CD4-positive, alpha-beta T cell treated with Interleukin-17A for 1 hour (primary cell): Measurements from ENCODE around the gene KCNJ13.
"Not testable (repeated sequence)": the region's sequence is repeated elsewhere in the genome, so short reads cannot be mapped to it uniquely, and the experiment has no call there.

Experiments used
- DNase-seq: peaks from one replicate; pipeline ENCODE4 v3.0.0-alpha.2; 2020

The KCNJ13 gene

GRCh38 chr2:232761301-232761907 is 15.0 kb downstream of the KCNJ13 start:
- DNase-seq, result peak; percentile 66

GRCh38 chr2:232757905-232758304 is 18.5 kb downstream of the KCNJ13 start:
- peak; percentile 10 for DNase-seq

GRCh38 chr2:232750135-232750671 is 26.2 kb downstream of the KCNJ13 start:
- DNase-seq, result no peak

DNA sequence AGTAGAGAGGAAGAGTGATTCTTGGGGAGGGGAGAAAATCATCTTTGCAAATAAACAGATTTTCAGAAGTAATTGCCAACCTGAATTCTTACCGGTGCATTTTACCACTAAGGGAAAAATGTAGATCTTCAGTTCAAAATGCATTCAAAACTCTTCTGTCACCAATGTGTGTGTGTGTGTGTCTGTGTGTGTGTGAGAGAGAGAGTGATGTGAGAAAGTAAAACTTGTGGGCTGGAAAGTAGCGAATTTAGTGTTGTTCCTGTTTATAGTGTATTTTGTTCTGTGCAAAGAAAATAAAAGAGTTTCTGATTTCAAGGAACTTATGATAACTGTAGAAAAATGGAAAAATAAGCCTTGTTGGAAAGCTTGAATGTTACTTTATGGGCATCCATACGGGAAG is 27.0 kb downstream of the KCNJ13 start:
- no peak for DNase-seq

- no peak for DNase-seq
Observed at GRCh38 chr2:232748038-232748437, 28.3 kb downstream of the KCNJ13 start.

DNA sequence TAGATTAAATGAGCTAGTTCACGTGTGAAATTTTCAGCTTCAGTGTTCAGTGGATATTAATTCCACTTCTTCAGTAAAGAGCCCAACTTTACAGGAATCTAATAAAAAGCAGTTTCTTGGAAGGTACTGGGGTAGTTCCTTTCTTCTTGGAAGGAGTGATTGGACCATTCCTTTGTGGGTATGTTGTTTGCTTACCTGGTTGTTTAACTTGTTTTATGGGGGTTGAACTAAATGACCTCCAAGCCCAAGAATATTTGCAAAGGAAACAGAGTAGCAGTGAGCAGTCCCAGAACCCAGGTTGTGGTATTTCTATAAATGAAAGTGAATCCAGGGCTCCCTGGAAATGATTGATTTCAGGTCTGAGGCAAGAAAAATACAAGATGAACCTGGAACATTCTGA is 31.4 kb downstream of the KCNJ13 start:
- no peak for DNase-seq

GRCh38 chr2:232741972-232742371 is 34.4 kb downstream of the KCNJ13 start:
- no peak for DNase-seq

- DNase-seq, result no peak
Observed at GRCh38 chr2:232741294-232741693, 35.1 kb downstream of the KCNJ13 start.

GRCh38 chr2:232731470-232731869 is 44.9 kb downstream of the KCNJ13 start:
- DNase-seq, result no peak

- no peak for DNase-seq
Observed at GRCh38 chr2:232728785-232729184, 47.6 kb downstream of the KCNJ13 start.

GRCh38 chr2:232723027-232723426 is 53.3 kb downstream of the KCNJ13 start:
- DNase-seq, result no peak

DNA sequence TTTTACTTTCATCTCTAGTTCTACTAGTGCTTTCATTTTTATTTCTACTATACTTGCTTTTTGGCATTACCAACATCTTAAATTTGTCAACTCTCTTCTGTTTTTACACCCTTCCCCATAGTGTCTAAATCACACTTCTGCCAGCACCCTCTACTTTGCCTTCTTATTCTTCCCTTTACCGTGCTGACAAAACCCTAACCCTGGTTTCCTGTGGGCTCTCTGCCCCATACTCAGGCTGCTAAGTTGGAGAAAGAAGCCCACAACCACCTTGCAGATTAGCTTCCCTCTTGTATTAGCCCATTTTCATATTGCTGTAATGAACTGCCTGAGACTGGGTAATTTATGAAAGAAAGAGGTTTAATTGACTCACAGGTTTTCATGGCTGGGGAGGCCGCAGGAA is 54.5 kb downstream of the KCNJ13 start:
- DNase-seq, result no peak

GRCh38 chr2:232721261-232721660 is 55.1 kb downstream of the KCNJ13 start:
- DNase-seq, result no peak

DNA sequence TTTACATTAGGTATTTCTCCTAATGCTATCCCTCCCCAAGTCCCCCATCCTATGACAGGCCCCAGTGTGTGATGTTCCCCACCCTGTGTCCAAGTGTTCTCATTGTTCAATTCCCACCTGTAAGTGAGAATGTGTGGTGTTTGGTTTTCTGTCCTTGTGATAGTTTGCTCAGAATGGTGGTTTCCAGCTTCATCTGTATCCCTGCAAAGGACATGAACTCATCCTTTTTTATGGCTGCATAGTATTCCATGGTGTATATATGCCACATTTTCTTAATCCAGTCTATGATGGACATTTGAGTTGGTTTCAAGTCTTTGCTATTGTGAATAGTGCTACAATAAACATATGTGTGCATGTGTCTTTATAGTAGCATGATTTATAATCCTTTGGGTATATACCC is 56.3 kb downstream of the KCNJ13 start:
- DNase-seq, result not testable (repeated sequence)
